ENCODE data around the gene GJB2. TPM values are rescaled to one million over a fixed set of nuclear protein-coding genes. Genes with fewer than 3 reads are reported as not detected.
A peak's percentile ranks its signal among the peaks of the same experiment; 100 is the strongest.

Gene GJB2
- 100 to 1,000 TPM; 859 to 986 TPM for polyA plus RNA-seq

DNA sequence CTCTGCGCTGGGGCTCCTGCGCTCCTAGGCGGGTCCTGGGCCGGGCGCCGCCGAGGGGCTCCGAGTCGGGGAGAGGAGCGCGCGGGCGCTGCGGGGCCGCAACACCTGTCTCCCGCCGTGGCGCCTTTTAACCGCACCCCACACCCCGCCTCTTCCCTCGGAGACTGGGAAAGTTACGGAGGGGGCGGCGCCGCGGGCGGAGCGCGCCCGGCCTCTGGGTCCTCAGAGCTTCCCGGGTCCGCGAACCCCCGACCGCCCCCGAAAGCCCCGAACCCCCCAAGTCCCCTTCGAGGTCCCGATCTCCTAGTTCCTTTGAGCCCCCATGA is at the start of gene GJB2:
GJB2 (minus strand) TSS at position 103 of the 326 bp plus-strand sequence. CDS start 3,357 bp downstream, outside the sequence.
- peaks cover 0 to 6% of the 10 kb centered on the region in 2 donors for H3K36me3 ChIP-seq (ENCODE audit: control insufficient read depth in 2 of 2, insufficient read depth in 2 of 2, low read length in 1 of 2)
- WGBS, 2 donors: 0 to 1% methylated on average over 19 to 39 of the region's 39 CpGs
- H3K4me1 ChIP-seq (ENCODE audit: control insufficient read depth in 2 of 2, insufficient read depth in 2 of 2, low read length in 1 of 2): peaks cover 0 to 2% of the 10 kb centered on the region in 2 donors
- H3K27ac ChIP-seq (ENCODE audit: low read depth in 2 of 2, low read length in 1 of 2): peak within 1 kb of the TSS; percentile 81 to 87
- H3K9me3 ChIP-seq (ENCODE audit: control insufficient read depth in 2 of 2, insufficient read depth in 1 of 2, low read depth in 1 of 2, low read length in 1 of 2): no peaks in the 10 kb centered on the region
- peak within 1 kb of the TSS; percentile 60 to 66 for H3K4me3 ChIP-seq (ENCODE audit: low read depth in 1 of 2, low read length in 2 of 2)
- H3K27me3 ChIP-seq (ENCODE audit: control insufficient read depth in 1 of 2, insufficient read depth in 2 of 2, low read length in 2 of 2): peaks cover 0 to 2% of the 10 kb centered on the region in 2 donors

DNA sequence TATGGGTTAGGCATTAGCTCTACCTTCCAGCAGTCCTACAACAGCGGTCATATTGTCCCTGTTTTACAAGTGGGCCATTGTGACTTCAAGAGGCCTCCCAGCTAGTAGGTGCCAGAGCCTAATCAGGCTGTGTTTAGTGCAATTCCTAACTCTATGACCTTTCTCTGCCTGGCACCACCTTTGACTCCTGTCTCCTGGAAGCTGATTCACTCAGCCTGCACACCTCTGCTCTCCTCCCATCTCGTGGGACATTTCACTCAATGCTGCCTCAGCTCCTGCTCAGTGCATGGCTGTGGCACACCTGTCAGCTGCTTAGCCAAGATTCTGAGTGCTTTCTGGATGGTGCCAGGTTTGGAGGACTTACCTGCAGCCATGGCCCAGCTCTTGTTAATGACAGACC is 48.9 kb upstream of the GJB2 start:
- Histone ChIP-seq H3K36me3 (ENCODE audit: control insufficient read depth in 2 of 2, insufficient read depth in 2 of 2, low read length in 1 of 2) (no peaks in the 10 kb centered on the region), H3K27me3 (ENCODE audit: control insufficient read depth in 1 of 2, insufficient read depth in 2 of 2, low read length in 2 of 2) (no peaks in the 10 kb centered on the region), H3K27ac (ENCODE audit: low read depth in 2 of 2, low read length in 1 of 2) (peak overlapping the region in 1 of 2 donors; percentile 47), H3K4me3 (ENCODE audit: low read depth in 1 of 2, low read length in 2 of 2) (no peak overlapping the region), H3K4me1 (ENCODE audit: control insufficient read depth in 2 of 2, insufficient read depth in 2 of 2, low read length in 1 of 2) (peaks cover 0 to 2% of the 10 kb centered on the region in 2 donors), H3K9me3 (ENCODE audit: control insufficient read depth in 2 of 2, insufficient read depth in 1 of 2, low read depth in 1 of 2, low read length in 1 of 2) (peaks cover 0 to 2% of the 10 kb centered on the region in 2 donors)
- 67 to 72% methylated on average over 2 of the region's 2 CpGs for WGBS, 2 donors

DNA sequence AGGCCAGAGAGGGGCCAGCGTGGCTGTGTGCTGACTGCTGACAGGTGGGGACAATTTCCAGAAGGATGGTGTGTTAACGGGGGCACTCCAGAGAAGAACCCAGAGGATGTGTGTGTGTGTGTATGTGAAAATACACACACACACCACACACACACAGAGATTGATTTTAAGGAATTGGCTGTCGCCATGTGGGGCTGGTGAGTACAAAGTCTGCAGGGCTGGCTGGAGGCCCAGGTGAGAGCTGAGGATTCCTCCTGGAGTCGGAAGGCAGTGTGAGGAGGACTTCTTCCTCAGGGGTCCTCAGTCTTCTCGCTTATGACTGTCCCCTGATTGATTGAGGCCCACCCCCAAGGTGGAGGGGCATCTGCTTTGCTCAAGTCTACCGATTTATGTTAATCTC is 47.0 kb upstream of the GJB2 start:
- no peaks in the 10 kb centered on the region for H3K36me3 ChIP-seq (ENCODE audit: control insufficient read depth in 2 of 2, insufficient read depth in 2 of 2, low read length in 1 of 2)
- 81 to 87% methylated on average over 6 of the region's 6 CpGs for WGBS, 2 donors

DNA sequence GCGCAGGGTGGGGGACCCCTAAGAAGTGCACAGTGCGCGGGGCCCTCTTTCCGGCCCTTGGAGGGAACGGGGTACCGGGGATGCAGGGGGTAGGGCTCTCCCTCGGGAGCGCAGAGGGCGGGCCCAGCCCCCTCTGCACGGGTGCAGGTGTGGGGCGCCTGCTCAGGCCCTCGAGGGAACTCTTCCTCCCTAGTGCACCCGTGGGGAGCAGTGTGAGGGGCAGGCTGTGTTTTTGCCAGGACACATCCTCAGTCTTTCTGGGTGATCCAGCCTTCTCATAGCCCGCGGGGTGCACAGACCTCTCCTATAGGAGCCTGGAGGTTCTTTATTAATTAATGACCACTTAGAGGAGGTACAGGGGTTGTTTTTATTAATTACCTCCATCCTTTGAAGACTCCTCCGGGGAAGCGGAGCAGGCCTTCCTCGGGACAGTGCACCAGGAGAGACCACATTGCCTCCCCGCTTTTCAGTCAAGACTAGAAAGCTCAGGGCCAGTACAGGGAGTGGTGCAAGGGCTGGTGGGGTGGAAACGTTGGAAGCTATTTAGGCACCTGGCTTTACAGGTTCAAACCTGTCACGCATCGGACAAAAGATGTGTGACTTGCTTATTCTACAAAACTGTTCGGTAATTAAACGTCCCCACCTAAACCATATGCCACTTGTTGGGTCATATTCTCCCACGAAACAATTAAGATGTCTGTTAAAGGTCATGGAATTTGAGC is 40.0 kb upstream of the GJB2 start:
- 32 to 40% methylated on average over 21 to 25 of the region's 25 CpGs for WGBS, 2 donors
- H3K4me3 ChIP-seq (ENCODE audit: low read depth in 1 of 2, low read length in 2 of 2): peak overlapping the region; percentile 62 to 69
- peak overlapping the region; percentile 74 to 85 for H3K27ac ChIP-seq (ENCODE audit: low read depth in 2 of 2, low read length in 1 of 2)
- H3K4me1 ChIP-seq (ENCODE audit: control insufficient read depth in 2 of 2, insufficient read depth in 2 of 2, low read length in 1 of 2): no peaks in the 10 kb centered on the region
- no peaks in the 10 kb centered on the region for H3K27me3 ChIP-seq (ENCODE audit: control insufficient read depth in 1 of 2, insufficient read depth in 2 of 2, low read length in 2 of 2)
- H3K9me3 ChIP-seq (ENCODE audit: control insufficient read depth in 2 of 2, insufficient read depth in 1 of 2, low read depth in 1 of 2, low read length in 1 of 2): no peaks in the 10 kb centered on the region
- H3K36me3 ChIP-seq (ENCODE audit: control insufficient read depth in 2 of 2, insufficient read depth in 2 of 2, low read length in 1 of 2): peaks cover 0 to 1% of the 10 kb centered on the region in 2 donors

More for the DNA sequence above, 47.0 kb upstream of the GJB2 start:
- no peak overlapping the region for H3K4me3 ChIP-seq (ENCODE audit: low read depth in 1 of 2, low read length in 2 of 2)
- no peaks in the 10 kb centered on the region for H3K27me3 ChIP-seq (ENCODE audit: control insufficient read depth in 1 of 2, insufficient read depth in 2 of 2, low read length in 2 of 2)
- peaks cover 0 to 2% of the 10 kb centered on the region in 2 donors for H3K4me1 ChIP-seq (ENCODE audit: control insufficient read depth in 2 of 2, insufficient read depth in 2 of 2, low read length in 1 of 2)
- H3K9me3 ChIP-seq (ENCODE audit: control insufficient read depth in 2 of 2, insufficient read depth in 1 of 2, low read depth in 1 of 2, low read length in 1 of 2): peaks cover 0 to 2% of the 10 kb centered on the region in 2 donors
- no peak overlapping the region for H3K27ac ChIP-seq (ENCODE audit: low read depth in 2 of 2, low read length in 1 of 2)

DNA sequence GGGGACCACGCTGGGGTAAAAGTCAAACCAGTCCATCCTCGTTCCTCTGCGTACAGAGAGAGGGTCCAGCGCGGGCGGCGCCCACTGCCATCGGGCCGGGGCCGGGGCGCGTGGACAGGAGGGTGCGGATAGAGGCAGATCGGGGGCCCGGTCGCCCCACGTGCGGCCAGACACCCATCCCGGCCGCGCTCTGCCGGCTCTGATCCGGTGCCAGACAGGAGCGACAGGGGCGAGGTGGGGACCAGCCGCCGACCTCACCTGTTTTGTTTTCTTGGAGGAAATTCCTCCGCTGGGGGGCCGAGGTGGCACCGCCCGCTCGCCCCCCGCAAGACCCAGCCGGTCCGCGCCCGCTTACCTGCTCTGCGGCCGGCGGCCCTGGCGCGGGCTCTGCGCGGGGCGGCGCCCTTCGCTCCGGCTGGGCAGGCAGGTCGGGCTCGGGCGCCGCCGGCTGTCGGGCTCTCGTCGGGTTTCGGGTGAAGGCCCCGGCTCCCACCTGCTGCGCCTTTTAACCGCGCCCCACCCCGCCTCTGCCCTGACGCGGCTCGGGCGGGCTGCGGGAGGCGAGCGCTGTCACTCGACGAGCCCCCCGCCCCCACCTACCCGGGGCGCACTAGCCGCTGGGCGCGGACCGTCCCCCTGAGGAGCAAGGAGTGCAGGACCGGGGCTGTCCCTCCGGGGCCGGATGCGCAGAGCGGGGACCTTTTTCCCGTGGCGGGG is 39.3 kb upstream of the GJB2 start, which contains the start of gene GJB6:
GJB6 (minus strand) TSS at position 481 of the 717 bp plus-strand sequence. CDS start 8,839 bp downstream, outside the sequence.
- Histone ChIP-seq H3K36me3 (ENCODE audit: control insufficient read depth in 2 of 2, insufficient read depth in 2 of 2, low read length in 1 of 2) (peaks cover 0 to 2% of the 10 kb centered on the region in 2 donors), H3K27ac (ENCODE audit: low read depth in 2 of 2, low read length in 1 of 2) (peak within 1 kb of the TSS; percentile 74 to 85), H3K27me3 (ENCODE audit: control insufficient read depth in 1 of 2, insufficient read depth in 2 of 2, low read length in 2 of 2) (no peaks in the 10 kb centered on the region), H3K4me1 (ENCODE audit: control insufficient read depth in 2 of 2, insufficient read depth in 2 of 2, low read length in 1 of 2) (no peaks in the 10 kb centered on the region), H3K9me3 (ENCODE audit: control insufficient read depth in 2 of 2, insufficient read depth in 1 of 2, low read depth in 1 of 2, low read length in 1 of 2) (no peaks in the 10 kb centered on the region), H3K4me3 (ENCODE audit: low read depth in 1 of 2, low read length in 2 of 2) (peak within 1 kb of the TSS; percentile 62 to 69)
- WGBS, 2 donors: 1% methylated on average over 76 to 85 of the region's 85 CpGs

DNA sequence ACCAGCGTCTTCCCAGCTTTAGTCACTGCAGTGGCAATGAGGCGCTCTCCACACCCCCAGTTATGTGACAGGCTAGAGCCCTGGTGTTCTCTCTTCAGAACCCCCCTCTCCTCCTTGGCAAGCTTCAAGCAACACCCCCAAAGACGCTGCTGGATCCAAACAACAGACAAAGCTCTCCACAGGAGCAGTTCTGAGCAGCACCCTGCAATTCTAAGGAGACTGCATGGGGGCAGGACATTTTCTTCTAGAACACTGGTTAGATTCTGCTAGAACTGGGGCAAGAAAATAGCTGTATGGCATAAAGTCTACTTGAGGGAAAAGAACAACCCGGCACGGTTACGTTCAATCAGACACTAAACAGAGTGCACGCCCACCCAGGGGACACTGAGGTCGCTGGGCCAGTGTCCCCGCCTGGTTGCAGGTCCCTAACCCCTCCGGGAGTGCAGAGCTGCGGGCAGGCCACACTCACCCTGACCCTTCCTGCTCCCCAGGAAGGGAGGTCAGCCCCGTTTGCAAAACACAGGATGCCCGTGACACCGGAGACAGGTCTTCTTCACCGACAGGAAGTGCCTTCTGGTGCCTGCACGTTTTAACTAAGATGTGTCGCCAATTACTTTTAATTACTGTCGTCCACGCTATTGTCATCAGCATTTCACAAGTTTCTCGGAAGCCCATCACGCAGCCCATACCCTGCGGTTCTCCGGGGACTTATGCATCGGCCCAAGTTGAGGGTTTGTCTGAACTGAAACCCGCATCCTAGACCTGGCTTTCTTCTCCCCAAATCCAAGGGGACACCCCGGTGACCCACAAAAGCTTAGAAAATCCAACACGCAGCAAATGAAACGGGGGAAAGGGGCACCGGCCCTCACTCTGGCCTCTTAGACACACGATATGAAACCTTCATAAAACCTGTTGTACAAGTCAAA is 38.4 kb upstream of the GJB2 start:
- Histone ChIP-seq H3K27ac (ENCODE audit: low read depth in 2 of 2, low read length in 1 of 2) (peak overlapping the region; percentile 41 to 85), H3K4me3 (ENCODE audit: low read depth in 1 of 2, low read length in 2 of 2) (peak overlapping the region; percentile 62 to 69), H3K27me3 (ENCODE audit: control insufficient read depth in 1 of 2, insufficient read depth in 2 of 2, low read length in 2 of 2) (no peaks in the 10 kb centered on the region), H3K4me1 (ENCODE audit: control insufficient read depth in 2 of 2, insufficient read depth in 2 of 2, low read length in 1 of 2) (no peaks in the 10 kb centered on the region), H3K36me3 (ENCODE audit: control insufficient read depth in 2 of 2, insufficient read depth in 2 of 2, low read length in 1 of 2) (peaks cover 0 to 2% of the 10 kb centered on the region in 2 donors), H3K9me3 (ENCODE audit: control insufficient read depth in 2 of 2, insufficient read depth in 1 of 2, low read depth in 1 of 2, low read length in 1 of 2) (no peaks in the 10 kb centered on the region)
- 30 to 43% methylated on average over 30 of the region's 30 CpGs for WGBS, 2 donors

DNA sequence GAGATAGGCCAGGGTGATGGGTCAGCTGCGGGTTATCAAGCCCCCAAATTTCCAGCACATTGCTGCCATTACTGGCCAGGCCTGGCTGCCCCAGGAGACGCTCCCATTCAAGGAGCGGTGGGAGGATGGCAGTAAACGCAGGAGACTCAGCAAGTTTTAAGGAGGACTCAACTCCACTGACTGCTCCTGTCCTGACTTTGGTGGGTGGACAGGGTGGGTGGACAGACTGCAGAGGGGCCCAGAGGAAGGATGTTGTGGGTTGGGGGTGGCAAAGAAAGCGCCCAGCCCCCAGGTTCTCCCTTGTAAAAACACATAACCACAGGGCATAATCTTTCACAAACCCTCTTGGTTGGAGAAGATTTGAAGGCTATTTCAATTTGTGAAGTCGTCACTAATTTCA is 35.0 kb upstream of the GJB2 start:
- no peaks in the 10 kb centered on the region for H3K27me3 ChIP-seq (ENCODE audit: control insufficient read depth in 1 of 2, insufficient read depth in 2 of 2, low read length in 2 of 2)
- no peak overlapping the region for H3K27ac ChIP-seq (ENCODE audit: low read depth in 2 of 2, low read length in 1 of 2)
- no peak overlapping the region for H3K4me3 ChIP-seq (ENCODE audit: low read depth in 1 of 2, low read length in 2 of 2)
- WGBS, 2 donors: 62 to 68% methylated on average over 6 of the region's 6 CpGs
- no peaks in the 10 kb centered on the region for H3K4me1 ChIP-seq (ENCODE audit: control insufficient read depth in 2 of 2, insufficient read depth in 2 of 2, low read length in 1 of 2)
- H3K36me3 ChIP-seq (ENCODE audit: control insufficient read depth in 2 of 2, insufficient read depth in 2 of 2, low read length in 1 of 2): peaks cover 0 to 5% of the 10 kb centered on the region in 2 donors
- peaks cover 0 to 4% of the 10 kb centered on the region in 2 donors for H3K9me3 ChIP-seq (ENCODE audit: control insufficient read depth in 2 of 2, insufficient read depth in 1 of 2, low read depth in 1 of 2, low read length in 1 of 2)

DNA sequence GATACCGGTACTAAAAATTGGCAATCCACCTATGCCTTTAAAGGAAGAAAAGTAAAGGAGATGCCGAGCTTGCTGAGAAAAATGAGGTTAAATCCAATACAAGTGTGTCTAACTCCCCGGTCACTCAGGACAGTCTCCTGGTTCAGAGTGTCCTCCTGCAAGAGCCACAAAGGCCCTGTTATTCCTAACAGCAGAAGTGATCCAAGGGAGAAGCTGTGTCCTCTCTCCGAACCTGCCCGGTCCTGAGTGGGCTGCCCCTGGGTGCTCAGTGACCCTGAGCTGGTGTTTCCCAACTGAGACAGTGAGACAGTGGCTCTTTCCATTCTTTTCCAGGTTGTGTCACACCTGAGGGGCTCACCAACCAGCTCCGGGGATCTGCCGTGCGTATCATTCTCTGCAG is 34.5 kb upstream of the GJB2 start:
- Histone ChIP-seq H3K27ac (ENCODE audit: low read depth in 2 of 2, low read length in 1 of 2) (no peak overlapping the region), H3K36me3 (ENCODE audit: control insufficient read depth in 2 of 2, insufficient read depth in 2 of 2, low read length in 1 of 2) (peaks cover 0 to 5% of the 10 kb centered on the region in 2 donors), H3K4me3 (ENCODE audit: low read depth in 1 of 2, low read length in 2 of 2) (no peak overlapping the region), H3K27me3 (ENCODE audit: control insufficient read depth in 1 of 2, insufficient read depth in 2 of 2, low read length in 2 of 2) (no peaks in the 10 kb centered on the region), H3K4me1 (ENCODE audit: control insufficient read depth in 2 of 2, insufficient read depth in 2 of 2, low read length in 1 of 2) (no peaks in the 10 kb centered on the region), H3K9me3 (ENCODE audit: control insufficient read depth in 2 of 2, insufficient read depth in 1 of 2, low read depth in 1 of 2, low read length in 1 of 2) (peaks cover 0 to 4% of the 10 kb centered on the region in 2 donors)
- WGBS, 2 donors: 87 to 90% methylated on average over 8 of the region's 8 CpGs

DNA sequence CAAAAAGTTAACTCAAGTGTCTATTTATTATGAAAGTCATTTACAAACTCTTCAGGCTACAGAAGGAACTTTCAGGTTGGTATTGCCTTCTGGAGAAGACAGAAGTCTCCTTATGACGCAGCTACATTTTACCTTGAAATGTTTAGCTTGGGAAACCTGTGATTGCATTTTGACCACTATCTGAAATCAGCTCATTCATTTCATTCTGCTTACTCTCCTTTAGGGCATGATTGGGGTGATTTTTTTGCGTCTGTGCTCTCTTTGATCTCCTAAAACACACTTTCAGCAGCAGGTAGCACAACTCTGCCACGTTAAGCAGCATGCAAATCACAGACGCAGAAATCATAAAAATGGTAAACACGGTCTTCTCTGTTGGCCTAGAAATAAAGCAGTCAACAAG is 29.8 kb upstream of the GJB2 start:
- WGBS, 2 donors: 73 to 77% methylated on average over 5 of the region's 5 CpGs

More for the DNA sequence above, 29.8 kb upstream of the GJB2 start:
- Histone ChIP-seq H3K4me3 (ENCODE audit: low read depth in 1 of 2, low read length in 2 of 2) (no peak overlapping the region), H3K27ac (ENCODE audit: low read depth in 2 of 2, low read length in 1 of 2) (no peak overlapping the region), H3K36me3 (ENCODE audit: control insufficient read depth in 2 of 2, insufficient read depth in 2 of 2, low read length in 1 of 2) (peaks cover 0 to 3% of the 10 kb centered on the region in 2 donors), H3K4me1 (ENCODE audit: control insufficient read depth in 2 of 2, insufficient read depth in 2 of 2, low read length in 1 of 2) (no peaks in the 10 kb centered on the region), H3K9me3 (ENCODE audit: control insufficient read depth in 2 of 2, insufficient read depth in 1 of 2, low read depth in 1 of 2, low read length in 1 of 2) (peaks cover 0 to 4% of the 10 kb centered on the region in 2 donors), H3K27me3 (ENCODE audit: control insufficient read depth in 1 of 2, insufficient read depth in 2 of 2, low read length in 2 of 2) (no peaks in the 10 kb centered on the region)

Data from esophagus (tissue), 2 donors.